ENCODE data around the gene UBTF. TPM values are rescaled to one million over a fixed set of nuclear protein-coding genes. Genes with fewer than 3 reads are reported as not detected.
A peak's percentile ranks its signal among the peaks of the same experiment; 100 is the strongest.

UBTF gene
- total RNA-seq, 1 experiment from 2014 or later, result 114 TPM

DNA sequence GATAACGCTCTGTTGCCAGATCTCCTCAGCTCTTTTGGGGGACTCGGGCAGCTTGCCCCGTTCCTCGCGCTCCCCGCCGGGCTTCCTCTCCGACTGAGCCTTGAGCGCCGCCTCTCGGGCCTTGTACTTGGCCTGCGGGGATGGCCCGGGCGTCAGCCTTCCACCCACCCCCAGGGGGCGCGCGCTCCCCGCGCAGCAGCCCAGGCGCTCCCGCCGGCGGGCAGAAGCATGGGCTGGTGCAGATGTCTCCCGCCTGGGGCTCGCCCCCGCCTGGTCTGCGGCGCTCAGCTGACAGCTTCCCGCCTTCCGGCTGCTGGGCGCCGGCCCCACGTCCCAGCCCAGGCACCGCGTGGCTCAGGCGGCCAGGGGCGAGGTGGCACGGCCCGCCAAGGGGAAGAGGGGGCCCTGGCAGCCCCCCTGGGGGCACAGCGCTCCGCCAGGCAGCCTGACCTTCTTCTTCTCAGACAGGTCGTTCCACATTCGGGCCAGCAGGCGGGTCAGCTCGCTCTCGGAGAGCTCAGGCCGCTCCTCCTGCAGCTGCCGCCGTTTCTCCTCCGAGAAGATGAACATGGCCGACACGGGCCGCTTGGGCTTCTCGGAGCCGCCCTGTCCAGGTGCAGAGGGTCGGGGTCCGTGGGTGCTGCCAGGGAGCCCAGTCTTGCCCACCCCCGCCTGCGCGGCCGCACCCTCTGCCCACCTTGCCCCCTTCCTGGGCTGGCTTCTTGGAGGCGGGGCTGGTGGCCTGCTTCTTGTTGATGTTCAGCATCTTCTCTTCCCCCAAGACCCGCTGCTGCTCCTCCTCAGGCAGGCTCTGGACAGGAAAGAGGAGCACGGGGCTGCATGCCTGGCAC lies 8.9 kb downstream of the UBTF start:
- H3K4me1 ChIP-seq (ENCODE audit: insufficient read depth, low read length, poor library complexity, severe bottlenecking), result no peaks in the 10 kb centered on the region
- no TSS peak for BruUV-seq (replicated peaks)
- H3K27ac ChIP-seq (ENCODE audit: low read depth, low read length, poor library complexity, severe bottlenecking), result no peak overlapping the region
- CTCF ChIA-PET, result interaction anchor here (0.6 to 1.5 kb wide), 4 partner anchors 8 to 135 kb away, joined by 3 to 6 read pairs (median 4); no protein-coding TSS in a partner anchor
- peak; percentile 84 for DNase-seq (ENCODE audit: low spot score)
- no peaks in the 10 kb centered on the region for H3K9me3 ChIP-seq (ENCODE audit: low read depth, low read length, poor library complexity, severe bottlenecking)
- peaks cover 54% of the 10 kb centered on the region for H3K36me3 ChIP-seq (ENCODE audit: insufficient read depth, low read length, poor library complexity, severe bottlenecking)
- no peaks in the 10 kb centered on the region for H3K27me3 ChIP-seq (replicated peaks; ENCODE audit: insufficient read depth, low read depth, low read length, poor library complexity)
- no peak overlapping the region for H3K4me3 ChIP-seq (ENCODE audit: low read depth, low read length, poor library complexity, severe bottlenecking)
- POLR2A ChIA-PET (ENCODE audit: low non-redundant PET), result no interaction called here
- intact Hi-C loops (cut with micrococcal nuclease; ENCODE audit: unreplicated experiment), result loop anchor here (5.0 kb wide), 1 partner anchor 137 kb away; the partner anchor contains the start of gene GRN
- TF ChIP-seq CTCF (conservative IDR thresholded peaks at IDR 0.05; ENCODE audit: low read depth, low read length) (peak; percentile 82), EZH2 (IDR thresholded peaks at IDR 0.05; ENCODE audit: borderline replicate concordance, low read depth, low read length, poor library complexity, severe bottlenecking) (no peak)

GRCh38 chr17:44209786-44210341 lies 9.6 kb downstream of the UBTF start:
- intact Hi-C loops (cut with micrococcal nuclease; ENCODE audit: unreplicated experiment), result loop anchor here (5.0 kb wide), 1 partner anchor 137 kb away; the partner anchor contains the start of gene GRN
- no peak for TF ChIP-seq CTCF (conservative IDR thresholded peaks at IDR 0.05; ENCODE audit: low read depth, low read length)
- TF ChIP-seq EZH2 (IDR thresholded peaks at IDR 0.05; ENCODE audit: borderline replicate concordance, low read depth, low read length, poor library complexity, severe bottlenecking), result no peak
- no peak overlapping the region for H3K4me3 ChIP-seq (ENCODE audit: low read depth, low read length, poor library complexity, severe bottlenecking)
- no peak for DNase-seq (ENCODE audit: low spot score)
- BruUV-seq (replicated peaks), result TSS peak; percentile 22
- POLR2A ChIA-PET (ENCODE audit: low non-redundant PET), result no interaction called here
- H3K27ac ChIP-seq (ENCODE audit: low read depth, low read length, poor library complexity, severe bottlenecking), result no peak overlapping the region
- no peaks in the 10 kb centered on the region for H3K4me1 ChIP-seq (ENCODE audit: insufficient read depth, low read length, poor library complexity, severe bottlenecking)
- CTCF ChIA-PET, result interaction anchor here (0.6 to 1.5 kb wide), 4 partner anchors 9 to 136 kb away, joined by 3 to 6 read pairs (median 4); no protein-coding TSS in a partner anchor
- no peaks in the 10 kb centered on the region for H3K9me3 ChIP-seq (ENCODE audit: low read depth, low read length, poor library complexity, severe bottlenecking)
- H3K36me3 ChIP-seq (ENCODE audit: insufficient read depth, low read length, poor library complexity, severe bottlenecking), result peaks cover 47% of the 10 kb centered on the region
- no peaks in the 10 kb centered on the region for H3K27me3 ChIP-seq (replicated peaks; ENCODE audit: insufficient read depth, low read depth, low read length, poor library complexity)

DNA sequence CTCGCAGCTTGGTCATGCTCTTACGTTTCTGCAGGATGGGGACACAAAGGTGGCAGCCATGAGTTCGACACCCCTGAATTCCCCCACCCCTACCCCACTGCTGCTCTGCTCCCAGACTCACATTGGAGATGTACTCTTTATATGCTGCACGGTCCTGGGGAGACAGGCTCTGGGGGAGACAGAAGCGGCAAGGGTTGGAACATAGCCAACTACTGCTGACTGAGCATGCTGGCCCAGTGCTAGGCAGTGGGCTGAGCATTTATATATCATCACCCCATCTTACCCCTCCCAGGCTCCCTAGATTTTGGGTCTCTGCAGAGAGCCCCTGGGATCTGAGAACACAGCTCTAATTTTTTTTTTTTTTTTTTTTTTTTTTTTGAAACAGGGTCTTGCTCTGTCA lies 11.7 kb downstream of the UBTF start:
- no peak for DNase-seq (ENCODE audit: low spot score)
- Histone ChIP-seq H3K4me3 (ENCODE audit: low read depth, low read length, poor library complexity, severe bottlenecking) (no peak overlapping the region), H3K36me3 (ENCODE audit: insufficient read depth, low read length, poor library complexity, severe bottlenecking) (peaks cover 40% of the 10 kb centered on the region), H3K9me3 (ENCODE audit: low read depth, low read length, poor library complexity, severe bottlenecking) (no peaks in the 10 kb centered on the region), H3K27ac (ENCODE audit: low read depth, low read length, poor library complexity, severe bottlenecking) (no peak overlapping the region), H3K27me3 (replicated peaks; ENCODE audit: insufficient read depth, low read depth, low read length, poor library complexity) (no peaks in the 10 kb centered on the region), H3K4me1 (ENCODE audit: insufficient read depth, low read length, poor library complexity, severe bottlenecking) (no peaks in the 10 kb centered on the region)
- ChIA-PET POLR2A (ENCODE audit: low non-redundant PET) (no interaction called here), CTCF (no interaction called here)
- no TSS peak for BruUV-seq (replicated peaks)
- intact Hi-C loops (cut with micrococcal nuclease; ENCODE audit: unreplicated experiment), result no loop called here
- no peak for TF ChIP-seq EZH2 (IDR thresholded peaks at IDR 0.05; ENCODE audit: borderline replicate concordance, low read depth, low read length, poor library complexity, severe bottlenecking)
- no peak for TF ChIP-seq CTCF (conservative IDR thresholded peaks at IDR 0.05; ENCODE audit: low read depth, low read length)

All from A673 (cell line).